GM19193 (cell line): ENCODE data around the gene WDPCP.

Source experiments
- POLR2A ChIP-seq: IDR thresholded peaks from 4 replicates; pipeline ENCODE4 v1.6.1; 2011; ENCODE audit not compliant: insufficient read depth, insufficient read length; ENCODE audit errors: extremely low read depth

WDPCP gene

GRCh38 chr2:63435070-63435469 lies 153.2 kb downstream of the WDPCP start:
- no peak for TF ChIP-seq POLR2A

GRCh38 chr2:63434024-63435001 lies 154.0 kb downstream of the WDPCP start:
- no peak for TF ChIP-seq POLR2A

DNA sequence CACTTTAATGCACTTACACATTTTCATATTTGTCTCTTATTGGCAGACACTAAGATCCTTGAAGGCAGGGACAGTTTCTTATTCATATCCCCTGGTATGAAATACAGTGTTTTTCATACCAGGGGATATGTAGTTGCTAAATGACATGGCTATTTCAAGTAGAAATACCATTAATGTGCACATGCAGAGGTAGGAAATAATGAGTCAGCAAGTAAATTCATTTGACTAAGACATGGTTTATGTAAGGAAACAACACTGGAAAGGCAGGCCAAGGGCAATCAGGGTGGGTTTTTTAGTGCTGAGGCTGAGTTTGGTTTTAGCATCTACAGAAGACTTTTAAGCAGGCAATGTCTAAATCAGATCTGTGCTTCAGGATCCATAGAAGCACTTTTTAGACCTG lies 155.9 kb downstream of the WDPCP start:
- TF ChIP-seq POLR2A: no peak

DNA sequence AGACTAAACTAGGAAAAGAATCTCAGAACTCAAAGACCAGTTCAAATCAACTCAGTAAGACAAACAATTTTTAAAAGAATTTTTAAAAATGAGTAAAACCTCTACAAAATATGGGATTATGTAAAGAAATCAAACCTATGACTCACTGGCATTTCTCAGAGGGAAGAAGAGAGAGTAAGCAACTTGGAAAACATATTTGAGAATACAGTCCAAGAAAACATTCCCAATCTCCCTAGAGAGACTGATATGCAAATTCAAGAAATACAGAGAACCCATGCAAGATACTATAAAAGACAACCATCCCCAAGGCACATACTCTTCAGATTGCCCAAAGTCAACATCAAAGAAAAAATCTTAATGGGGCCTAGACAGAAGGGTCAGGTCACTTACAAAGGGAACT lies 162.7 kb downstream of the WDPCP start:
- no peak for TF ChIP-seq POLR2A

- TF ChIP-seq POLR2A: no peak
These were observed 163.2 kb downstream of the WDPCP start for GRCh38 chr2:63425079-63425416.

GRCh38 chr2:63424329-63425078 lies 163.8 kb downstream of the WDPCP start:
- TF ChIP-seq POLR2A: no peak

GRCh38 chr2:63422556-63422955 lies 165.7 kb downstream of the WDPCP start:
- no peak for TF ChIP-seq POLR2A

GRCh38 chr2:63408530-63408929 lies 179.7 kb downstream of the WDPCP start:
- TF ChIP-seq POLR2A: no peak

- TF ChIP-seq POLR2A: no peak
These were observed 181.6 kb downstream of the WDPCP start for GRCh38 chr2:63406641-63407040.

DNA sequence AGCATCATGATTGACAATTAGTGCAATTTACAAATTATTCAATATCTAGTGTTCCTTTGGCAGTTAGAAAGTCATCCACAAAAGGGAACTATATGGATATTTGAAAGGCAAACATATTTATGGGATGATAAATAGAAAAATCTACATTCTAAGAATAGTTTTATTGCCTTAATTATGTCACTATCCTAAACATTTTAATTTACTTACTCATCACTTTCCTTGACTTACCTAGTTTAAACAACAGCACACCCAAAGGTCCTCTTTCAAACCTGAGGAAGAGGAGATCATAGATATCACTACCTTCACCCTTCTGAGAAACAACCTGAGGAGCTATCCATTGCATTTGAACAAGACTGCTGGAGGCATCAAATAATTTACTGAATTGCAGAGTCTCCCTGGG lies 184.5 kb downstream of the WDPCP start:
- no peak for TF ChIP-seq POLR2A

DNA sequence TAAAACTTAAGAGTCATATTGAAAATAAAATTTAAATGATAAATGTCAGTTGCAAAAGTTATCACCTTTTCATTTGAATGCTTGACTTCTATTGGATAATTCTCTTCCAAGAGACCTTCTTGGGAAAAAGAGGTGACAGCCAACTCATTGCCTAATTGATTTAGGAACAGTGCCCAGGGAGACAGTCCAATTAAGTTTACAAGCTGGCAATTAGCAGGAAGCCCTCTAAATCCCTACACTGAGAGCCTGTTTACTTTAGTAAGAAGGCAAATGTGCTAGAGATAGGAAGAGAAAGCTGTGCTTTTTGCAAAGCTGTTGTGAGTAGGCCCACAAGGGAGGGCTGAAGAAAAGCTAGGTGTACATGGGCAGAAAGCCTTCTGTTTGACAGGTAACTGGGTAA lies 189.1 kb downstream of the WDPCP start:
- no peak for TF ChIP-seq POLR2A

DNA sequence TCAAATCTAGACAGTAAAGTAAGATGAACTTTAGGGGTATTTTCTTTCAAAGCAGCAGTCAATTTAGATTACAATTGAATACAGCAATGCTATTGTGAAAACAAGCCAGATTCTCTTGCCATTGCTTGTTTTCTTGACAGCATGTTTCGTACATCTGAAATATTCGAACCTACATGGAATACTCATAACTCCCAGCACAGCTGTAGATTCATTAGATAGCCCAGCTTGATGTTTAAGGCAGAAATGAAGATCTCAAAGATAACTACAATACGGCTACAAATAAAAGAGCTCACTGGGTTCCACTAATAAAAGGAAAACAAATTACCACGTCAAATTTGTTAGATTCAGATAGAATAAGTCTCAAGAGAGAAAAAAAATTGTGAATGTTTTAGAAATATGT lies 208.8 kb downstream of the WDPCP start:
- TF ChIP-seq POLR2A: no peak

GRCh38 chr2:63378589-63378988 lies 209.7 kb downstream of the WDPCP start:
- TF ChIP-seq POLR2A: no peak

DNA sequence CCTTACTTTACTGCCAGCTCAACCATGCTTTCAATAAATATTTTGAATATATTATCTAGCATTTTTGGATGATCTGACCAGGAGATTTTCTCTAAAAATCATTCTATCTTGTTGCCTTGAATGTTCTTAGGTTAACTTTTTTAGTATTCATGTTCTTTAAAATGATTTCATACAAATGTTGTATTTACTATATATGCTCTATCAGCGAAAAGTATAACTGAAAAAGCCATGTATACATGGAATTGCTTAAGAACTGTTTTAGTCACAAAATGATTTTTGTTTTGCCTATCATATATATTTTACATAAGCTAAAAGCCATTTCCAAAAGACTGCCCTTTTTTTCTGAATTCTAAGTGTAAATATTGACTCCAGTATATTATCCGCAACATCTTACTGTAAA lies 213.9 kb downstream of the WDPCP start:
- no peak for TF ChIP-seq POLR2A

- TF ChIP-seq POLR2A: no peak
These were observed 215.7 kb downstream of the WDPCP start for GRCh38 chr2:63372549-63372948.

GRCh38 chr2:63369146-63369545 lies 219.1 kb downstream of the WDPCP start:
- no peak for TF ChIP-seq POLR2A
